HepG2 (cell line): ENCODE results near the gene STIP1. TPM values are rescaled to one million over a fixed set of nuclear protein-coding genes. Genes with fewer than 3 reads are reported as not detected.

Source experiments
- ATM ChIP-seq: fragments of 450-650 bp; IDR thresholded peaks from 2 replicates; pipeline ENCODE4 v1.7.1; 2017; ENCODE audit warnings: mild to moderate bottlenecking, borderline replicate concordance
- IRX3 ChIP-seq: sonication (generic); formaldehyde crosslinking; IDR thresholded peaks from 2 replicates; pipeline ENCODE4 v1.8.1; 2023; ENCODE audit warnings: mild to moderate bottlenecking, low read depth, missing genetic modification reagents, borderline replicate concordance
- NPAS2 ChIP-seq: sonication (generic); formaldehyde crosslinking; IDR thresholded peaks from 2 replicates; pipeline ENCODE4 v1.8.0; 2022; ENCODE audit warnings: mild to moderate bottlenecking, missing genetic modification reagents, borderline replicate concordance
- POLR2AphosphoS2 ChIP-seq: IDR thresholded peaks from 2 replicates; pipeline ENCODE4 v1.6.1; 2011; ENCODE audit warnings: low read depth, low read length, improper control_type of control experiment
- SP1 ChIP-seq, 2 experiments: fragments of 450-650 bp in 1 of 2; sonication (generic) in 1 of 2; formaldehyde crosslinking in 1 of 2; IDR thresholded peaks; 2 replicates each; pipeline versions ENCODE4 v1.4.0 to v1.6.1; 2016 to 2020; ENCODE audit warnings: missing genetic modification reagents in 1 of 2
- ZC3H13 ChIP-seq: sonication (generic); formaldehyde crosslinking; IDR thresholded peaks from 2 replicates; pipeline ENCODE4 v1.8.1; 2023; ENCODE audit warnings: mild to moderate bottlenecking, missing genetic modification reagents, moderate library complexity
- ZNF598 ChIP-seq: sonication (generic); formaldehyde crosslinking; IDR thresholded peaks from 2 replicates; pipeline ENCODE4 v1.5.1; 2020; ENCODE audit warnings: mild to moderate bottlenecking, missing genetic modification reagents, borderline replicate concordance
- polyA plus RNA-seq, 8 experiments: library from polyadenylated mRNA; depleted of rRNA in 3 of 8; stranded (reverse) in 7 of 8; unstranded in 1 of 8; fragments of >200 nt; fragmentation: Illumina TruSeq in 4 of 8; extraction: Trizol in 4 of 8; gene quantifications; 2 replicates each; pipeline versions ENCODE4 v1.2.1 to v1.2.3, GENCODE V29; 2011 to 2016; ENCODE audit warnings: low read depth in 4 of 8, missing spikeins in 1 of 8, mixed read lengths in 1 of 8; ENCODE audit not compliant: insufficient read depth in 1 of 8
- total RNA-seq, 5 experiments: library from RNA; depleted of rRNA; stranded (reverse); fragments of >200 nt; fragmentation: Illumina TruSeq; extraction: Trizol; gene quantifications; 2 replicates each; pipeline ENCODE4 v1.2.3, GENCODE V29; 2016; ENCODE audit warnings: low read depth in 1 of 5
- TF ChIP-seq, protein P1 (sequence below): sonication (generic); formaldehyde crosslinking; IDR thresholded peaks from 2 replicates; pipeline ENCODE4 v1.4.0; 2020; ENCODE audit warnings: mild to moderate bottlenecking, missing genetic modification reagents
- TF ChIP-seq, protein P2 (sequence below): sonication (generic); formaldehyde crosslinking; IDR thresholded peaks from 2 replicates; pipeline ENCODE4 v1.5.0; 2020; ENCODE audit warnings: missing genetic modification reagents, mild to moderate bottlenecking, borderline replicate concordance
- TF ChIP-seq, protein P3 (sequence below): sonication (generic); formaldehyde crosslinking; IDR thresholded peaks from 2 replicates; pipeline ENCODE4 v1.5.0; 2020; ENCODE audit warnings: missing genetic modification reagents
- TF ChIP-seq, protein P4 (sequence below): sonication (generic); formaldehyde crosslinking; IDR thresholded peaks from 2 replicates; pipeline ENCODE4 v1.9.0; 2022; ENCODE audit warnings: low read depth, missing genetic modification reagents
- TF ChIP-seq, protein P5 (sequence below): sonication (generic); formaldehyde crosslinking; IDR thresholded peaks from 2 replicates; pipeline ENCODE4 v1.5.0; 2020; ENCODE audit warnings: missing genetic modification reagents
- TF ChIP-seq, protein P6 (sequence below): IDR thresholded peaks from 2 replicates; pipeline ENCODE4 v1.6.1; 2016

The STIP1 gene
- total and polyA plus RNA-seq, 2 of the 13 experiments (the other 11 are each of a cell fraction or from before 2014, with no cell fraction given), result 81.1 to 217 TPM

DNA sequence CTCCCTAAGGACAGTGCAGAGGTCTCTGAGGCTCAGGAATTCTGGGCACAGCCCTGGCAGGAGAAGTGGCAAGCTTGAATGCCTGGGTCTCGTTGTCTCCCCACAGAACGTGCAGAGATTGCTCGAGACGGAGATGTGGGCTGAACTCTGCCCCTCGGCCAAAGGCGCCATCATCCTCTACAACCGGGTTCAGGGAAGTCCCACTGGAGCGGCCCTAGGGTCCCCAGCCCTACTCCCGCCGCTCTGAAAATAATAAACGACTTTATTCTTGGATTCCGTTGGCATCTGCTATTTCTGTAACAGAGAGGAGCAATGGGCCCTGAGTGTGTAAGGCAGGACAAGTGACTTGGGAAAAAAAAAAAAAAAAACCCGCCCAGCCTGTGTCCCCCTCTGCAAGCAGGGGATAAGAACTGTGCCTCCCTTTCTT is 43.8 kb downstream of the STIP1 start (continued):
- TF ChIP-seq, protein P1, sequence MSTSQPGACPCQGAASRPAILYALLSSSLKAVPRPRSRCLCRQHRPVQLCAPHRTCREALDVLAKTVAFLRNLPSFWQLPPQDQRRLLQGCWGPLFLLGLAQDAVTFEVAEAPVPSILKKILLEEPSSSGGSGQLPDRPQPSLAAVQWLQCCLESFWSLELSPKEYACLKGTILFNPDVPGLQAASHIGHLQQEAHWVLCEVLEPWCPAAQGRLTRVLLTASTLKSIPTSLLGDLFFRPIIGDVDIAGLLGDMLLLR, result no peak
- TF ChIP-seq, protein P2, sequence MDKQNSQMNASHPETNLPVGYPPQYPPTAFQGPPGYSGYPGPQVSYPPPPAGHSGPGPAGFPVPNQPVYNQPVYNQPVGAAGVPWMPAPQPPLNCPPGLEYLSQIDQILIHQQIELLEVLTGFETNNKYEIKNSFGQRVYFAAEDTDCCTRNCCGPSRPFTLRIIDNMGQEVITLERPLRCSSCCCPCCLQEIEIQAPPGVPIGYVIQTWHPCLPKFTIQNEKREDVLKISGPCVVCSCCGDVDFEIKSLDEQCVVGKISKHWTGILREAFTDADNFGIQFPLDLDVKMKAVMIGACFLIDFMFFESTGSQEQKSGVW (CRISPR knock-in tag), result no peak
- TF ChIP-seq ZC3H13 (CRISPR knock-in tag) (0 out of 2 replicates have a peak, but pooled peaks have one; percentile 1), ATM (no peak), IRX3 (CRISPR knock-in tag) (no peak), POLR2AphosphoS2 (no peak), ZNF598 (CRISPR knock-in tag) (no peak), NPAS2 (no peak), SP1 (IDR thresholded peaks at IDR 0.05) (no peak), SP1 (CRISPR knock-in tag; IDR thresholded peaks at IDR 0.05) (no peak)
- TF ChIP-seq, protein P3, sequence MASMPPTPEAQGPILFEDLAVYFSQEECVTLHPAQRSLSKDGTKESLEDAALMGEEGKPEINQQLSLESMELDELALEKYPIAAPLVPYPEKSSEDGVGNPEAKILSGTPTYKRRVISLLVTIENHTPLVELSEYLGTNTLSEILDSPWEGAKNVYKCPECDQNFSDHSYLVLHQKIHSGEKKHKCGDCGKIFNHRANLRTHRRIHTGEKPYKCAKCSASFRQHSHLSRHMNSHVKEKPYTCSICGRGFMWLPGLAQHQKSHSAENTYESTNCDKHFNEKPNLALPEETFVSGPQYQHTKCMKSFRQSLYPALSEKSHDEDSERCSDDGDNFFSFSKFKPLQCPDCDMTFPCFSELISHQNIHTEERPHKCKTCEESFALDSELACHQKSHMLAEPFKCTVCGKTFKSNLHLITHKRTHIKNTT (CRISPR knock-in tag), result no peak
- TF ChIP-seq, protein P4, sequence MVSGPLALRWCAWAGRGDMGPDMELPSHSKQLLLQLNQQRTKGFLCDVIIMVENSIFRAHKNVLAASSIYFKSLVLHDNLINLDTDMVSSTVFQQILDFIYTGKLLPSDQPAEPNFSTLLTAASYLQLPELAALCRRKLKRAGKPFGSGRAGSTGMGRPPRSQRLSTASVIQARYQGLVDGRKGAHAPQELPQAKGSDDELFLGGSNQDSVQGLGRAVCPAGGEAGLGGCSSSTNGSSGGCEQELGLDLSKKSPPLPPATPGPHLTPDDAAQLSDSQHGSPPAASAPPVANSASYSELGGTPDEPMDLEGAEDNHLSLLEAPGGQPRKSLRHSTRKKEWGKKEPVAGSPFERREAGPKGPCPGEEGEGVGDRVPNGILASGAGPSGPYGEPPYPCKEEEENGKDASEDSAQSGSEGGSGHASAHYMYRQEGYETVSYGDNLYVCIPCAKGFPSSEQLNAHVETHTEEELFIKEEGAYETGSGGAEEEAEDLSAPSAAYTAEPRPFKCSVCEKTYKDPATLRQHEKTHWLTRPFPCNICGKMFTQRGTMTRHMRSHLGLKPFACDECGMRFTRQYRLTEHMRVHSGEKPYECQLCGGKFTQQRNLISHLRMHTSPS, result no peak
- TF ChIP-seq, protein P5, sequence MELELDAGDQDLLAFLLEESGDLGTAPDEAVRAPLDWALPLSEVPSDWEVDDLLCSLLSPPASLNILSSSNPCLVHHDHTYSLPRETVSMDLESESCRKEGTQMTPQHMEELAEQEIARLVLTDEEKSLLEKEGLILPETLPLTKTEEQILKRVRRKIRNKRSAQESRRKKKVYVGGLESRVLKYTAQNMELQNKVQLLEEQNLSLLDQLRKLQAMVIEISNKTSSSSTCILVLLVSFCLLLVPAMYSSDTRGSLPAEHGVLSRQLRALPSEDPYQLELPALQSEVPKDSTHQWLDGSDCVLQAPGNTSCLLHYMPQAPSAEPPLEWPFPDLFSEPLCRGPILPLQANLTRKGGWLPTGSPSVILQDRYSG (CRISPR knock-in tag), result no peak
- TF ChIP-seq, protein P6, sequence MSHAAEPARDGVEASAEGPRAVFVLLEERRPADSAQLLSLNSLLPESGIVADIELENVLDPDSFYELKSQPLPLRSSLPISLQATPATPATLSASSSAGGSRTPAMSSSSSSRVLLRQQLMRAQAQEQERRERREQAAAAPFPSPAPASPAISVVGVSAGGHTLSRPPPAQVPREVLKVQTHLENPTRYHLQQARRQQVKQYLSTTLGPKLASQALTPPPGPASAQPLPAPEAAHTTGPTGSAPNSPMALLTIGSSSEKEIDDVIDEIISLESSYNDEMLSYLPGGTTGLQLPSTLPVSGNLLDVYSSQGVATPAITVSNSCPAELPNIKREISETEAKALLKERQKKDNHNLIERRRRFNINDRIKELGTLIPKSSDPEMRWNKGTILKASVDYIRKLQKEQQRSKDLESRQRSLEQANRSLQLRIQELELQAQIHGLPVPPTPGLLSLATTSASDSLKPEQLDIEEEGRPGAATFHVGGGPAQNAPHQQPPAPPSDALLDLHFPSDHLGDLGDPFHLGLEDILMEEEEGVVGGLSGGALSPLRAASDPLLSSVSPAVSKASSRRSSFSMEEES (CRISPR knock-in tag), result no peak
